GM21529 (cell line): ENCODE results near the gene SCYGR1.
"Not testable (repeated sequence)": the region's sequence is repeated elsewhere in the genome, so short reads cannot be mapped to it uniquely, and the experiment has no call there.

ENCODE experiments used
- ATAC-seq: cut with Tn5 transposase; IDR thresholded peaks from one replicate; pipeline ENCODE4 v1.9.1; 2021; ENCODE audit not compliant: unreplicated experiment

SCYGR1 gene

GRCh38 chr2:227404585-227405271 lies 17.0 kb upstream of the SCYGR1 start:
- ATAC-seq = no peak

GRCh38 chr2:227402959-227403358 lies 15.2 kb upstream of the SCYGR1 start:
- no peak for ATAC-seq

GRCh38 chr2:227402321-227402720 lies 14.6 kb upstream of the SCYGR1 start:
- no peak for ATAC-seq

- no peak for ATAC-seq
These were observed 13.8 kb upstream of the SCYGR1 start for GRCh38 chr2:227401550-227401949.

GRCh38 chr2:227398684-227399670 lies 11.2 kb upstream of the SCYGR1 start:
- ATAC-seq = no peak

- ATAC-seq = no peak
These were observed 9.8 kb upstream of the SCYGR1 start for GRCh38 chr2:227397562-227397961.

GRCh38 chr2:227395556-227395955 lies 7.8 kb upstream of the SCYGR1 start:
- ATAC-seq = no peak

GRCh38 chr2:227394401-227394800 lies 6.7 kb upstream of the SCYGR1 start:
- peak; percentile 52 for ATAC-seq

GRCh38 chr2:227390468-227391256 lies 2.9 kb upstream of the SCYGR1 start:
- ATAC-seq = no peak

- ATAC-seq = no peak
These were observed 1.9 kb upstream of the SCYGR1 start for GRCh38 chr2:227389661-227390060.

- ATAC-seq = no peak
These were observed 1.5 kb upstream of the SCYGR1 start for GRCh38 chr2:227389231-227389630.

- ATAC-seq = no peak
These were observed 825 bp upstream of the SCYGR1 start for GRCh38 chr2:227388537-227389011.

GRCh38 chr2:227386630-227387029 lies 1.1 kb downstream of the SCYGR1 start:
- no peak for ATAC-seq

GRCh38 chr2:227383686-227384085 lies 4.1 kb downstream of the SCYGR1 start:
- ATAC-seq = no peak

- not testable (repeated sequence) for ATAC-seq
These were observed 5.4 kb downstream of the SCYGR1 start for GRCh38 chr2:227382241-227382835.

- ATAC-seq = no peak
These were observed 8.7 kb downstream of the SCYGR1 start, which contains the start of gene TM4SF20 for GRCh38 chr2:227379095-227379494. Gene TM4SF20 (minus strand): TSS chr2:227379306. CDS start chr2:227379268, 38 bp downstream.

GRCh38 chr2:227378371-227378782 lies 9.4 kb downstream of the SCYGR1 start:
- ATAC-seq = no peak

- ATAC-seq = no peak
These were observed 10.0 kb downstream of the SCYGR1 start for GRCh38 chr2:227377467-227378351.

- ATAC-seq = no peak
These were observed 10.9 kb downstream of the SCYGR1 start for GRCh38 chr2:227376656-227377396.
